G401.6 (cell line): ENCODE results near the gene MRS2.

Source experiments
- FAIRE-seq: peaks from 2 replicates; lab custom pipeline; 2012; peaks lifted over from hg19 to GRCh38; lab: Jason Lieb, UNC

The MRS2 gene

GRCh38 chr6:24430086-24430485 is 27.4 kb downstream of the MRS2 start:
- FAIRE-seq, result no peak

GRCh38 chr6:24431045-24431451 is 28.3 kb downstream of the MRS2 start:
- peak; percentile 58 for FAIRE-seq

GRCh38 chr6:24432611-24433010 is 29.9 kb downstream of the MRS2 start:
- FAIRE-seq, result no peak

GRCh38 chr6:24436979-24437378 is 34.2 kb downstream of the MRS2 start:
- FAIRE-seq, result no peak

GRCh38 chr6:24439858-24440539 is 37.3 kb downstream of the MRS2 start:
- no peak for FAIRE-seq

GRCh38 chr6:24440897-24441598 is 38.3 kb downstream of the MRS2 start:
- no peak for FAIRE-seq

- FAIRE-seq, result no peak
Observed at GRCh38 chr6:24441599-24441904, 38.8 kb downstream of the MRS2 start.

GRCh38 chr6:24444588-24444987 is 41.9 kb downstream of the MRS2 start:
- no peak for FAIRE-seq

GRCh38 chr6:24445704-24446103 is 43.0 kb downstream of the MRS2 start:
- FAIRE-seq, result no peak

GRCh38 chr6:24446670-24447069 is 43.9 kb downstream of the MRS2 start:
- FAIRE-seq, result no peak

GRCh38 chr6:24448396-24448795 is 45.7 kb downstream of the MRS2 start:
- FAIRE-seq, result no peak

- FAIRE-seq, result no peak
Observed at GRCh38 chr6:24448828-24449525, 46.2 kb downstream of the MRS2 start.

- no peak for FAIRE-seq
Observed at GRCh38 chr6:24451581-24452388, 49.0 kb downstream of the MRS2 start.

GRCh38 chr6:24453921-24454320 is 51.2 kb downstream of the MRS2 start:
- no peak for FAIRE-seq

GRCh38 chr6:24454452-24454851 is 51.7 kb downstream of the MRS2 start:
- no peak for FAIRE-seq

- FAIRE-seq, result no peak
Observed at GRCh38 chr6:24455061-24455460, 52.3 kb downstream of the MRS2 start.

GRCh38 chr6:24458134-24458533 is 55.4 kb downstream of the MRS2 start:
- no peak for FAIRE-seq

GRCh38 chr6:24458941-24459340 is 56.2 kb downstream of the MRS2 start:
- FAIRE-seq, result no peak

GRCh38 chr6:24460966-24461365 is 58.2 kb downstream of the MRS2 start:
- FAIRE-seq, result no peak

GRCh38 chr6:24464253-24465038 is 61.7 kb downstream of the MRS2 start:
- FAIRE-seq, result no peak

- no peak for FAIRE-seq
Observed at GRCh38 chr6:24469811-24470210, 67.1 kb downstream of the MRS2 start.

- FAIRE-seq, result no peak
Observed at GRCh38 chr6:24472181-24472580, 69.4 kb downstream of the MRS2 start.
